Central memory CD8-positive, alpha-beta T cell (primary cell): ENCODE results near the gene SEMA3B.

Experiments
- ATAC-seq: fragments of 150-1000 bp; cut with Tn5 transposase; replicated peaks from 2 replicates; pipeline ENCODE4 v1.10.0; 2022; ENCODE audit warnings: mild to moderate bottlenecking, moderate FRiP score, moderate number of reproducible peaks; ENCODE audit not compliant: poor library complexity, severe bottlenecking; ENCODE audit errors: extremely low read depth
- DNase-seq, 2 donors: peaks; one replicate each; pipeline ENCODE4 v3.0.0; 2021; ENCODE audit warnings: low spot score in 2 of 2
- H3K27ac Mint-ChIP-seq: one replicate; pipeline ENCODE4 v1.8.0; 2022; ENCODE audit warnings: low read depth, mild to moderate bottlenecking, moderate library complexity, mixed read lengths
- H3K27me3 Mint-ChIP-seq: one replicate; pipeline ENCODE4 v1.8.0; 2022; ENCODE audit warnings: mixed read lengths
- H3K36me3 Mint-ChIP-seq: one replicate; pipeline ENCODE4 v1.8.0; 2022; ENCODE audit warnings: mild to moderate bottlenecking, moderate library complexity, mixed read lengths; ENCODE audit not compliant: insufficient read depth
- H3K4me1 Mint-ChIP-seq: one replicate; pipeline ENCODE4 v1.8.0; 2022; ENCODE audit warnings: mixed read lengths
- H3K4me3 Mint-ChIP-seq: one replicate; pipeline ENCODE4 v1.8.0; 2022; ENCODE audit warnings: mild to moderate bottlenecking, moderate library complexity, mixed read lengths
- H3K9me3 Mint-ChIP-seq: one replicate; pipeline ENCODE4 v1.8.0; 2022; ENCODE audit warnings: mixed read lengths

The SEMA3B gene

DNA sequence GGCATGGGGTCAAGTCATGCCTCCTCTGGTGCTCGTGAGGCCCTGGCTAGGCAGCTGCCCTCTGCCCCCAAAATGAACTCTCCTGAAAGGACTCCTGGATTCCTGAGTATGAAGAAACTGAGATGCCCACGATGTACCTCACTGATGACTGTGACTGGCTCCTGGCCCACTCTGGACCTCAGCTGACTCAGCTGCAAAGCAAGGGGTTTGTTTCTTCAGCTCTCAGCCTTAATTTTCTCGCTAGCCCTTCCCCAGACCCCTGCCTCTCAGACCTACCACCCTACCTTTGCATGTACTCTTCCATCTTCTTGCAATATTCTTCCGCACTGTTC, 38.2 kb upstream of the SEMA3B start:
- Mint-ChIP-seq H3K4me3 (no peak overlapping the region), H3K27me3 (no peaks in the 10 kb centered on the region), H3K36me3 (peaks cover 7% of the 10 kb centered on the region), H3K9me3 (no peaks in the 10 kb centered on the region), H3K4me1 (peaks cover 56% of the 10 kb centered on the region), H3K27ac (no peak overlapping the region)
- DNase-seq: no peak
- ATAC-seq: no peak

DNA sequence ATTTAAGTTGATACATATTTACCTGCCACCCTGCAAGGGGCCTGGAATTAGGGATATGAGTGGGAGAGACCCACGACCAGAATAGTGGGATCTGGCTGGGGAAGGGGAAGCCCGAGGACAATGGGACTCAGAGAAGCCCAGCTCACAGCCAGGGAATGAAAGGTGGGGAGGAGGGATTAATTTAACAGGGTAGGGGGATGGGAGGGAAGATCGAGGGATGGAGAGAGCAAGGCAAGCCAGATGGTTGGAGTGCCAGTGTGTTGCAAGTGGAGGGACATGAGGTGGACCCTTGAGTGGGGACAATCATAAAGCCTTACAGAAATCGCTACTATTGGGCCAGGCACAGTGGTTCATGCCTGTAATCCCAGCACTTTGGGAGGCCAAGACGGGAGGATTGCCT, 37.4 kb upstream of the SEMA3B start:
- no peak overlapping the region for H3K4me3 Mint-ChIP-seq
- no peaks in the 10 kb centered on the region for H3K9me3 Mint-ChIP-seq
- H3K27me3 Mint-ChIP-seq: no peaks in the 10 kb centered on the region
- peaks cover 12% of the 10 kb centered on the region for H3K36me3 Mint-ChIP-seq
- ATAC-seq: no peak
- H3K4me1 Mint-ChIP-seq: peaks cover 50% of the 10 kb centered on the region
- DNase-seq: no peak
- H3K27ac Mint-ChIP-seq: no peak overlapping the region

- H3K27me3 Mint-ChIP-seq: no peaks in the 10 kb centered on the region
- no peak for ATAC-seq
- peaks cover 50% of the 10 kb centered on the region for H3K4me1 Mint-ChIP-seq
- no peak overlapping the region for H3K27ac Mint-ChIP-seq
- no peak for DNase-seq
- no peaks in the 10 kb centered on the region for H3K9me3 Mint-ChIP-seq
- no peak overlapping the region for H3K4me3 Mint-ChIP-seq
- peaks cover 19% of the 10 kb centered on the region for H3K36me3 Mint-ChIP-seq
These were observed 36.6 kb upstream of the SEMA3B start for GRCh38 chr3:50232303-50232702.

DNA sequence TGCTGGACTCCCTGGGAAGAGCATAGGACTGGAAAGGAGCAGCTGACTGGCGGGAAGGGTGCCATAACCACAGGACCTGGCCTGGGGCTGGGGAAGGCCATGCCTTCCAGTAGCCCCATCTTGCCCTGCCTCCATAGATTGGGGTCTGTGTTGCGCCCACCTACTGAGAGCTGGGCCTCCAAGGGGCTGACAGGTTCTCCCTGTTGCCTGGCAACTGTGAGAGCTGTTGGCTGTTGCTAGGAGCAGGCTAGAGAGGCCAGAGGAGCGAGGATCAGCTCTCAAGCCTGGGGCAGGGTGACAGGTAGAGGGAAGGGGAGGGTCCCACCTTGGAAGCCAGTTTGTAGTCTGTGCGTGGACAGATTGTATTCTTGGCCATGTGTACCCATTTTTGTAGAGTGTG, 35.8 kb upstream of the SEMA3B start:
- Mint-ChIP-seq H3K27me3 (no peaks in the 10 kb centered on the region), H3K36me3 (peaks cover 25% of the 10 kb centered on the region), H3K27ac (no peak overlapping the region), H3K9me3 (no peaks in the 10 kb centered on the region), H3K4me3 (no peak overlapping the region), H3K4me1 (peaks cover 47% of the 10 kb centered on the region)
- ATAC-seq (no peak), DNase-seq (no peak)

GRCh38 chr3:50235716-50236483, 33.0 kb upstream of the SEMA3B start, which contains the start of gene GNAI2:
Gene GNAI2, plus strand, starts transcription at chr3:50236204. Its CDS starts 132 bp downstream, at chr3:50236336.
- peak within 1 kb of the TSS; percentile 99 for H3K4me3 Mint-ChIP-seq
- H3K36me3 Mint-ChIP-seq: peaks cover 31% of the 10 kb centered on the region
- peaks cover 51% of the 10 kb centered on the region for H3K4me1 Mint-ChIP-seq
- peak; percentile 95 to 99 for DNase-seq
- no peaks in the 10 kb centered on the region for H3K9me3 Mint-ChIP-seq
- H3K27ac Mint-ChIP-seq: peak within 1 kb of the TSS; percentile 95
- no peaks in the 10 kb centered on the region for H3K27me3 Mint-ChIP-seq
- peak; percentile 94 for ATAC-seq

- Mint-ChIP-seq H3K4me3 (peak overlapping the region; percentile 99), H3K4me1 (peaks cover 54% of the 10 kb centered on the region), H3K36me3 (peaks cover 32% of the 10 kb centered on the region), H3K27ac (peak overlapping the region; percentile 95), H3K9me3 (no peaks in the 10 kb centered on the region), H3K27me3 (no peaks in the 10 kb centered on the region)
- ATAC-seq: no peak
- no peak for DNase-seq
These were observed 32.3 kb upstream of the SEMA3B start for GRCh38 chr3:50236484-50237132.

- H3K27ac Mint-ChIP-seq: peak overlapping the region; percentile 95
- peaks cover 31% of the 10 kb centered on the region for H3K36me3 Mint-ChIP-seq
- DNase-seq: no peak
- H3K4me3 Mint-ChIP-seq: peak overlapping the region; percentile 99
- H3K4me1 Mint-ChIP-seq: peaks cover 60% of the 10 kb centered on the region
- ATAC-seq: no peak
- no peaks in the 10 kb centered on the region for H3K27me3 Mint-ChIP-seq
- no peaks in the 10 kb centered on the region for H3K9me3 Mint-ChIP-seq
These were observed 31.8 kb upstream of the SEMA3B start for GRCh38 chr3:50237133-50237651.

DNA sequence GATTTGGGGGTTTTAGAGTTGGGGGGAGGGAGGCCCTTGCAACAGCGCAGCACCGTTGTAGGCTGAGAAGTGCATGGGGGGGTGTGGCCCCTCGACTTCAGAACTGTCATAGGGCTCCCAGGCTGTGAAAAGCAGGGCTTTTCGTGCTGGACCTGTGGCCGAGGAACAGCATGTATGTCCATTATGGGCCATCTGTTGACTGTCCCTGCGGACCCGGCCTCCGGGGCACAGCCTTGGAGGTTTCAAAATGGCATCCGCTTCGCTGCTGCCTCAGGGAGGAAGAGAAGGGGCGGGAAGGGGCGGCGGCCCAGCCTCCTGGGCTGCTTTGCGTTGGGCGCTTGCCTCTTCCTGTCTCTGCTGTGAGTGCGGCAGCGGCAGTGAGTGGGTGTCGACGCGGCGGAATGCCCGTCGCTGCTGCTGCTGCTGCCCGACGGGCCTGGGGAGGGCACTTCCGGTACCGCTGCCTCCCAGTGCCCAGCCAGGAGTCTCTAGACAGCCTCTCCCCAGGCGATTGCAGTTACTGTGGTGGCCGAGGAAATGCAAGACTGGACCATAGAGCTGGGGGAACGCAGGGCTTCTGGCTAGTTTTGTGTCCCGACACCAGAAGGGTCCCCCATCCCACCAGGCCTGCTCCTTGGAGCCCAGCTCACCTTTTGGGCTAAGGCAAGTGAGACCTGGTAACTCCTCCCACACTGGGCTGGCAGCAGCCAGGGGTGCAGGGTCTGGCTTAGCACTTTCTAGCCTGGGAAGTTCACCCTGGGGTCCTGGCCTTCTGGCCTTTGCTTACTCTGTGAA, 31.0 kb upstream of the SEMA3B start:
- H3K4me1 Mint-ChIP-seq: peaks cover 68% of the 10 kb centered on the region
- peaks cover 31% of the 10 kb centered on the region for H3K36me3 Mint-ChIP-seq
- peak; percentile 69 to 74 for DNase-seq
- H3K4me3 Mint-ChIP-seq: peak overlapping the region; percentile 99
- peak overlapping the region; percentile 95 for H3K27ac Mint-ChIP-seq
- H3K9me3 Mint-ChIP-seq: no peaks in the 10 kb centered on the region
- no peaks in the 10 kb centered on the region for H3K27me3 Mint-ChIP-seq
- ATAC-seq: peak; percentile 54

GRCh38 chr3:50238549-50239026, 30.4 kb upstream of the SEMA3B start:
- no peaks in the 10 kb centered on the region for H3K9me3 Mint-ChIP-seq
- peaks cover 33% of the 10 kb centered on the region for H3K36me3 Mint-ChIP-seq
- H3K4me1 Mint-ChIP-seq: peaks cover 63% of the 10 kb centered on the region
- ATAC-seq: no peak
- DNase-seq: no peak
- H3K27ac Mint-ChIP-seq: peak overlapping the region; percentile 95
- peak overlapping the region; percentile 99 for H3K4me3 Mint-ChIP-seq
- H3K27me3 Mint-ChIP-seq: no peaks in the 10 kb centered on the region

DNA sequence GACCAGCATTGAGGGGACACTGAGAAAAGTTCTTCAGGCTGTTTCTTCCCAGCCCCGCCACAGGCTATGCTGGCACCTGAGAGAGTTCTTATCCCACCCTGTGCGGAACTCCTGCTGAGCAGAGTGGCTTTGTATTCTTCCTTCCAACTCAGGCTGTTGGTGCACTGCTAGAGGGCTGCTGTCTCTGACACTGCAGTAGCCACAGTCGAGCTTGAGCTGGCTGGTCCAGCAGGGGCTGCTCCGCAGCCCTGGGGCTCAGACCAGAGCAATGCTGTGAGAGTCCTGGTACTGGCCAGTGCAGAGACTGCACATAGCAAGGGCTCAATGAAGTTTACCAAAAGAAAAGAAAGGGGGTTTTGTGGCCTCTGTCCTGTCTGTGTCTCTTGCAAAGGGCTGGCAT, 29.3 kb upstream of the SEMA3B start:
- H3K27ac Mint-ChIP-seq: peak overlapping the region; percentile 88
- ATAC-seq (no peak), DNase-seq (no peak)
- no peaks in the 10 kb centered on the region for H3K27me3 Mint-ChIP-seq
- no peaks in the 10 kb centered on the region for H3K9me3 Mint-ChIP-seq
- H3K4me3 Mint-ChIP-seq: peak overlapping the region; percentile 99
- H3K36me3 Mint-ChIP-seq: peaks cover 36% of the 10 kb centered on the region
- H3K4me1 Mint-ChIP-seq: peaks cover 69% of the 10 kb centered on the region

- no peak for ATAC-seq
- H3K9me3 Mint-ChIP-seq: no peaks in the 10 kb centered on the region
- peak overlapping the region; percentile 88 for H3K27ac Mint-ChIP-seq
- H3K36me3 Mint-ChIP-seq: peaks cover 40% of the 10 kb centered on the region
- H3K27me3 Mint-ChIP-seq: no peaks in the 10 kb centered on the region
- peak overlapping the region; percentile 80 for H3K4me3 Mint-ChIP-seq
- H3K4me1 Mint-ChIP-seq: peaks cover 75% of the 10 kb centered on the region
- no peak for DNase-seq
These were observed 27.8 kb upstream of the SEMA3B start for GRCh38 chr3:50241163-50241562.

DNA sequence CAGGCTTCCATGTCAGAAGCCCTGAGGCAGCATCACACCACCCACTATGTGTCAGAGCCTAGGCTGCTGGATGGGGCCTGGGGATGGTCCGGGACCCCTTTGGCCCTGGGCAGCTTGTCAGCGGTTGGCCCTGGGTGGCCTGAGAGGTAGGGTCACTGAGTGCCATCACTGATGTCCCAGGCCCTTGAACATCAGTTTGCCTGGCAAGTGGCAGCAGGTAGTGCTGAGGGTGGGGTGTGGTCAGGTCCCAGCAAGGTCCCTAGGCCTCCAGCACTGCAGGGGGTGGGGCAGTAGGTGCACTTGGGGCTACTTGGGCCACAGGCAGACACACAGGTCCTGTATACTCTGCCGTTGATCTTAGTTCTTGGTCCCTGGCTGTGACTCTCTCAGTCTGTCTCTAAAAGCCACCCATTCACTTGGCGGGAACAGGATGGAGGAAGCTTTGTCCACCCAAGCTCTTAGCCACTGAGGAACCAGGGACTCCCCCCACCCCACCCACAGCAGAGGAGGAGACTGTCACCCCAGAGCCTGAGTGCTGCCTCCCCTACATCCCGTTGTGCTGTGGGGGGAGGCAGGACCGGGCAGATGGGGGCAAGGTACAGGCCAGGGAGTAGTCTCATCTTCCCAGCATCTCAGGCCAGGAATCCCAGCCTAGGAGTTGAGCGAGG, 27.1 kb upstream of the SEMA3B start:
- Mint-ChIP-seq H3K4me3 (peak overlapping the region; percentile 80), H3K27me3 (no peaks in the 10 kb centered on the region), H3K27ac (peak overlapping the region; percentile 88), H3K4me1 (peaks cover 80% of the 10 kb centered on the region), H3K36me3 (peaks cover 42% of the 10 kb centered on the region), H3K9me3 (no peaks in the 10 kb centered on the region)
- no peak for ATAC-seq
- no peak for DNase-seq
